ENCODE data around the gene AP3S2. TPM values are rescaled to one million over a fixed set of nuclear protein-coding genes. Genes with fewer than 3 reads are reported as not detected.

Gene AP3S2
- total and polyA plus RNA-seq, 2 of the 13 experiments (the other 11 are each of a cell fraction or from before 2014, with no cell fraction given): 17.6 to 44.4 TPM

GRCh38 chr15:89806559-89807550 is 86.9 kb downstream of the AP3S2 start (continued):
- no peak for TF ChIP-seq KIAA2018 (CRISPR knock-in tag; IDR thresholded peaks at IDR 0.05; ENCODE audit: borderline replicate concordance)
- TF ChIP-seq SALL1 (CRISPR knock-in tag; IDR thresholded peaks at IDR 0.05): peak; percentile 94
- no peak for TF ChIP-seq ZNF3 (CRISPR knock-in tag; IDR thresholded peaks at IDR 0.05)
- peak; percentile 94 for TF ChIP-seq HDAC1 (CRISPR knock-in tag; IDR thresholded peaks at IDR 0.05)
- peak; percentile 54; the same call in 1 of the 2 replicates for TF ChIP-seq ZFP37 (CRISPR knock-in tag; IDR thresholded peaks at IDR 0.05; ENCODE audit: borderline replicate concordance)
- TF ChIP-seq BRD4 (CRISPR knock-in tag; IDR thresholded peaks at IDR 0.05): no peak
- peak; percentile 92 for TF ChIP-seq ZFY (CRISPR knock-in tag; IDR thresholded peaks at IDR 0.05)
- TF ChIP-seq HCFC1 (IDR thresholded peaks at IDR 0.05; ENCODE audit: low read depth, low read length): no peak
- no peak; the same call in 1 of the 2 replicates for TF ChIP-seq CREB3 (CRISPR knock-in tag; IDR thresholded peaks at IDR 0.05)
- TF ChIP-seq HES4 (CRISPR knock-in tag; IDR thresholded peaks at IDR 0.05; ENCODE audit: borderline replicate concordance): no peak
- TF ChIP-seq XBP1 (CRISPR knock-in tag; IDR thresholded peaks at IDR 0.05): peak; percentile 32; the same call in 1 of the 2 replicates
- peak; percentile 44; the same call in 1 of the 2 replicates for TF ChIP-seq ZBTB7A (CRISPR knock-in tag; IDR thresholded peaks at IDR 0.05)
- TF ChIP-seq ZNF598 (CRISPR knock-in tag; IDR thresholded peaks at IDR 0.05; ENCODE audit: borderline replicate concordance): no peak
- TF ChIP-seq CCDC6 (CRISPR knock-in tag; IDR thresholded peaks at IDR 0.05): peak; percentile 45; the same call in 1 of the 2 replicates
- peak; percentile 58; the same call in 1 of the 2 replicates for TF ChIP-seq MIER2 (CRISPR knock-in tag; IDR thresholded peaks at IDR 0.05)
- peak; percentile 87 for TF ChIP-seq SP5 (CRISPR knock-in tag; IDR thresholded peaks at IDR 0.05; ENCODE audit: borderline replicate concordance, low read depth)
- TF ChIP-seq ZBTB20 (CRISPR knock-in tag; IDR thresholded peaks at IDR 0.05; ENCODE audit: borderline replicate concordance, low read depth): 0 out of 2 replicates have a peak, but pooled peaks have one; percentile 30
- TF ChIP-seq TAF1 (CRISPR knock-in tag; IDR thresholded peaks at IDR 0.05): peak; percentile 31; the same call in 1 of the 2 replicates
- TF ChIP-seq CENPX (CRISPR knock-in tag; IDR thresholded peaks at IDR 0.05): no peak
- peak; percentile 75 for TF ChIP-seq ELF1 (CRISPR knock-in tag; IDR thresholded peaks at IDR 0.05)
- peak; percentile 86 for TF ChIP-seq RARA (CRISPR knock-in tag; IDR thresholded peaks at IDR 0.05)
- no peak for TF ChIP-seq ZNF317 (CRISPR knock-in tag; IDR thresholded peaks at IDR 0.05)

Data from HepG2 (cell line).